ENCODE measurements around the gene SFXN4.
"Not testable (repeated sequence)": the region's sequence is repeated elsewhere in the genome, so short reads cannot be mapped to it uniquely, and the experiment has no call there.

Gene SFXN4

DNA sequence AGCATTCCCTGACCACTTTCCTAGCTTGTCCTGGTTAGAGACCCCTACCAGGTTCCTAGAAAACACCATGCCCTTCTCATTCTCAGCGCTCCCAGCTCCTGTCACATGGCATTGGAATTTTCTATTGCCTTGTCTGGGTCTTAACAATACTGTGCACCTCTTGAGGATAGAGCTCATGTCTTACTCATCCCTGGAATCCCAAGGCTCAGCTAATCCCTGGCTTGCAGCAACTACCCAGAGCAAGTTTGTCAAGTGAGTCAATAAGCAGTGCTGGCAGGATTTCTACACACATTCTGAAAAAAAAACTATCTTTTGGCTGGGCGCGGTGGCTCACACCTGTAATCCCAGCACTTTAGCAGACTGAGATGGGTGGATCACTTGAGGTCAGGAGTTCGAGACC lies 24.8 kb upstream of the SFXN4 start:
- peak; percentile 19 for DNase-seq

GRCh38 chr10:119189811-119190282 lies 24.3 kb upstream of the SFXN4 start:
- DNase-seq: no peak

DNA sequence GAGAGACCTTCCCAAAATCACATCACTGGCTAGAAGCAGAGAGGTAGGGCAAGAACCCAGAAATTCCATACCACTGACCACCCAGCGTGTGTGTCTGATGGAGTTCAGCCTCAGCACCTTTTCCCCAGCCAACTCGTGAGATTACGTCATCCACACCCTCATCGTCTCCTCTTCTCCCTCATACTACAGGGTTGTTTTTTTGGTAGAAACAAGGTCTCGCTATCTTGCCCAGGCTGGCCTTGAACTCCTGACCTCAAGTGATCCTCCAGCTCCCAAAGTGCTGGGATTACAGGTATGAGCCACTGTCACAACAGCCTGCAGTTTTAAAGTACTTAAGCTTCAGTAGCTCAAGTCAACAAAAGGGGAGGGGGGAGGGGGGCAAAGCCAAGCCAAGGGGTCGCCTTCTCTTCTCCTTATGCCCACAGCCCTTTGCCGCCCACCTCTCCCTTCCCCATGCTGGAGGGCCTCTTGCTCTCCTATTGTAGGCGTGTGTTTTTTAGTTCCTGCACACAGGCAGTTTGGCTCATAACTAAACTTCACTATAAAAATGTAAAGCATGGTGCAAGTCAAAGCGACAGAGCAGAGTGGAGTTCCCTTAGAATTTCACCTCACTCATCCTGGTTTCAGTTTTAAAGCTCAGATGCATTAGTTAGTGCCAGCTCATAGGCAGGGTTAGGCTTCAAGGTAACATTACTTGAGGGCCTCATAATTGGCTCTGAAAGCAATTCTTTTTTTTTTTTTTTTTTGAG lies 18.3 kb upstream of the SFXN4 start:
- no peak for DNase-seq

DNA sequence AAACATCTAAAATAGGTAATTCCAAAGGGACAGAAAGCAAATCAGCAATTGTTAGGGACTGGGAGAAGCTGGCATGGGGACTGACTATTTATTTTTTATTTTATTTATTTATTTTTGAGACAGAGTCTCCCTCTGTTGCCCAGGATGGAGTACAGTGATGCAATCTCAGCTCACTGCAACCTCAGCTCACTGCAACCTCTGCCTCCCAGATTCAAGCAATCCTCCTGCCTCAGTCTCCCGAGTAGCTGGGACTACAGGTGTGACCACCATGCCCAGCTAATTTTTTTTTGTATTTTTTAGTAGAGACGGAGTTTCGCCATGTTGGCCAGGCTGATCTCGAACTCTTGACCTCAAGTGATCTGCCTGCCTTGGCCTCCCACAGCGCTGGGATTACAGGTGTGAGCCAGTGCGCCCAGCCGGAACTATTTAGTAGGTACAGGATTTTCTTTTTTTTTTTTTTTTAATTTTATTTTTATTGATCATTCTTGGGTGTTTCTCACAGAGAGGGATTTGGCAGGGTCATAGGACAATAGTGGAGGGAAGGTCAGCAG lies 15.4 kb upstream of the SFXN4 start:
- not testable (repeated sequence) for DNase-seq

- DNase-seq: peak; percentile 85
Observed at GRCh38 chr10:119178372-119179119, 13.0 kb upstream of the SFXN4 start, which contains the start of gene PRDX3. TSS of gene PRDX3 (minus strand) at chr10:119178812. CDS start at chr10:119178790, 22 bp downstream.

GRCh38 chr10:119177708-119178371 lies 12.3 kb upstream of the SFXN4 start:
- DNase-seq: no peak

- DNase-seq: no peak
Observed at GRCh38 chr10:119176166-119176565, 10.7 kb upstream of the SFXN4 start.

- no peak for DNase-seq
Observed at GRCh38 chr10:119174109-119174508, 8.6 kb upstream of the SFXN4 start.

DNA sequence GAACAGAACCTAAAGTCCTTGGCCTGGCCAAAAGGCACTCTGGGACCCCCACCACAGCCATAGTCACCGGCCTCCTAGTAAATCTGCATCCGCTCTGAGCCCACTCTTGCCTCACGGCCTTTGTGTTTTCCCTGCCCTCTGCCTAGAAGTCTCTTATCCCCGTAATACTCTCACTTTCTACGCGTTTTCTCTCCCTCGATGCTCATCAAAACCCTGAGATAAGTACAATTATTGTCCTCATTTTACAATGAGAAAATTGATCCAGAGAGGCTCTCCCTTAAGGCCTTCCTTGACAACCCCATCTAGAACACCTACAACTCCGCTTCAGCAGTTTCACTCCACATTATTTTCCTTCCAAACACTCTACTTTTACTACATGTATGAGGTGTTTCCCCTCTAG lies 1.5 kb upstream of the SFXN4 start:
- DNase-seq: no peak

GRCh38 chr10:119166564-119166963 lies 1.1 kb upstream of the SFXN4 start:
- DNase-seq: no peak

GRCh38 chr10:119166118-119166500 lies 595 bp upstream of the SFXN4 start:
- no peak for DNase-seq

GRCh38 chr10:119162452-119163092 lies 2.9 kb downstream of the SFXN4 start:
- no peak for DNase-seq

DNA sequence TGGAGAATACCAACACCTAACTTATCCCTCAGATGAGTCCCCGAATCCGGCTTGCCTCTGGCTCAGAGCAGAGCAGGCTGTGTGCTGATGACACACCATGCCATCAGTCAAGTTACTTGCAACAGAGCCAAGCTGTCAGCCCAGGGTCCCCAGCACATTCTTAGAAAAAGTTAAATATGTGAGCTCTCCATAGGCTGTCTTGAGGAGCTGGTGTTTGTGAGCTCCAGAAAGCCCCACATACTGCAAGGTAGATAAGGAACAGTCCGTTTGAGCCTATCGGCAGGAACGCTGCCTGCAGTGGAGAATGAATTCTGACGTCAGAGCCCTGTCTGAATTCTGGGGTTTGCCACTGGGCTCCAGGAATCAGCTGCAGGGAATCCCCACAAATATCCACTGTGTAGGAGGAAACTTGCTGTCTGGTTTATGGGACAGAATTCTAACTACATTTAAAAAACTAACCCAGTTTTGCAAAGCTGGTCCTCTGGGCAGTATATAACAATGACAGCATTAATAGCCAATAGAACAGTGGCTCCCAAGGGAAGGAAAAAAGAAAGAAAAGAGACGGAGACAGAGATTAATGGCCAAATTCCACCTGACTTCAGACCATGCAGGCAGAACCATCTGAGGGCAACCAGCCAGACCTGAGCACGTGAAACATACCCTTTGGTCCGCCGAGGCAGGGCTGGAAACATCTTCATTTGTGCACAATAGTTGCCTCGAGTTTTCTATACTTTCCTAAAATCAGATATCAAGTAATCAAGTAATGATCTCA lies 3.6 kb downstream of the SFXN4 start:
- DNase-seq: no peak

DNA sequence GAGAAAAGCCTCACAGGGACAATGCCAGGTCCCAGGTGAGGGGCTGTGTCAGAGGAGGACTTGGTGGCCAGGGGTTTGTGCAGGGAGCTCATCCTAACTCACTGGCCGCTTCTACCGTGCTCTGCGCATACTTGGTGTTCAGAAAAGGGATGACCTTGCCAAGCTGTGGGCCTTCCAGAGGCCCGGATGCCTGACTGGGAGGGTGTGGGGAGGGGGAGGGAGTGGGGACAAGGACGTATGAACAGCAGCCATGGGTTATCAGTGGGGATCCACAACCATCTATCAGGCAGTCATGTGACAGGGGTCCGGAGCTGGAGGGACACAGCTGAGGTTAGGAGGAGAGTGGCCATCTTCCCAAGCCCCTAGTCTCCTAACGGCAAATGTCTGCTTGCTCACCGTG lies 6.2 kb downstream of the SFXN4 start:
- DNase-seq: no peak

DNA sequence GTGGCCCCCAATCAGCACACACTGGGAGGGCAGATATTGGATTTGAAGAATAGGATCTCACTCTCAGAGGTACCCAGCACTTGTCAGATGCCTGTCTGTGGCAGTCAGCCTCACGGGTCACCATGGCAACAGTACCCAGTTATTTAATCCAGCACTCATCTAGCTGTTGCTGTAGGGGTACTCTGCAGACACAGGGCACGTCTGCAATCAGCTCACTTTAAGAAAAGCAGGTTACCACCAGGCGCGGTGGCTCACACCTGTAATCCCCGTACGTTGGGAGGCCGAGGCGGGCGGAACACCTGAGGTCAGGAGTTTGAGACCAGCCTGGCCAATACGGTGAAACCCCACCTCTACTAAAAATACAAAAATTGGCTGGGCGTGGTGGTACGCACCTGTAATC lies 11.9 kb downstream of the SFXN4 start:
- DNase-seq: no peak

- DNase-seq: no peak
Observed at GRCh38 chr10:119153041-119153440, 12.5 kb downstream of the SFXN4 start.

- DNase-seq: not testable (repeated sequence)
Observed at GRCh38 chr10:119151601-119152000, 13.9 kb downstream of the SFXN4 start.

GRCh38 chr10:119149729-119150128 lies 15.8 kb downstream of the SFXN4 start:
- no peak for DNase-seq

DNA sequence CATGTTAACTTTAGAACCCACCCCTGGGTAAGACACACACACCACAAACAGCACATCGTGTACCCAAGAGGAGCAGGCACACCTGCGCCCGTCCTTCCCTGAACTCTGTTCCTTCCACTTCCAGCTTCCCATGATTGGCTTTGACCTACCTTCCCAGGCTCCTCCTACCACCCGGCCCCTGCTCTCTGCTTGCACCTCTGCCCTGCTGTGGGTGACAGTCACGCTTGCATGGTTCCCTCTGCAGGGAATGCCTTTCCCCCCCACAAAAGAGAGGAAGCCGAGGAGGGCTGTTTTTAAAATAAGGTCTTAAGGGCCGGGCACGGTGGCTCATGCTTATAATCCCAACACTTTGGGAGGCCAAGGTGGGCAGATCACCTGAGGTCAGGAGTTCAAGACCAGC lies 16.4 kb downstream of the SFXN4 start:
- no peak for DNase-seq

GRCh38 chr10:119143657-119144056 lies 21.9 kb downstream of the SFXN4 start:
- no peak for DNase-seq

DNA sequence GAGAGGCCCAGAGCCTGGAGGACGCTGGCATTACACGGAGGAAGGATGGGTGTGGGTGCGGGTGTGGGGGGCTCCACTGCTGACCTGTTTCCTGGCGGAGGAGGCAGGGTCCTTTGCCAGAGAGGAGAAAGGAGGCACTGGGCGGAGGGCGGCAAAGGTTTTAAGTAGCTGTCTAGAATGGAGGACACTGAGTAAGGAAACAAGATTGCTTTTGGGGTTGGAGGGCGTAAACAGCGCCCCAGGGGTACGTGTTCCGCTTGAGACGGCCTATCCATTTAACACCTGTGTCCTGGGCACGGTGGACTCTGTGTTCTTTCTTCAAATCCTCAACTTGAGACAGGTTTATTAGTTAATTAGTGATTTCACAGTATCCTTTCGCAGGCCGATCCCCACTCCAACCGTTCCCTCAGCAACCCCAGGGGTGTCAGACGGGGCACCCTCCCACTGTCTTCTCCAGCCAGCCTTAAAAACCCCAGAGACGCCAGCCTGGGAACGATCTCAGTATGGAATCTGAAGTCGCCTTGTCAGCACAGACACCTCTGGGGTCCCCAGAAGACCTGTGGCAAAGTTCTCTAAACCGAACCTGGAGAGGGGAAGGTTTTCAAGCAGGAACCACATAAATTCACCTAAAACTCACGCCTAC lies 24.8 kb downstream of the SFXN4 start:
- DNase-seq: no peak
